ENCODE measurements around the gene GCNT1.

Gene GCNT1

GRCh38 chr9:76552181-76552580, 93.2 kb downstream of the GCNT1 start:
- Histone ChIP-seq H3K4me1 (ENCODE audit: insufficient read depth, low read length, severe bottlenecking) (peaks cover 4% of the 10 kb centered on the region), H3K9me2 (ENCODE audit: low read depth, low read length) (no peaks in the 10 kb centered on the region), H3K9me3 (ENCODE audit: low read length) (no peaks in the 10 kb centered on the region), H3K27ac (ENCODE audit: low read depth, low read length, poor library complexity, severe bottlenecking) (no peak overlapping the region), H2AFZ (ENCODE audit: low read length) (no peak overlapping the region), H3K36me3 (ENCODE audit: insufficient read depth, low read length) (no peaks in the 10 kb centered on the region), H3K4me2 (ENCODE audit: low read length) (no peak overlapping the region), H3F3A (ENCODE audit: insufficient read depth, low read length) (no peaks in the 10 kb centered on the region), H3K79me2 (ENCODE audit: insufficient read depth, low read length) (no peaks in the 10 kb centered on the region), H4K20me1 (ENCODE audit: insufficient read depth, low read length) (no peaks in the 10 kb centered on the region), H3K27me3 (ENCODE audit: insufficient read depth, low read length) (no peaks in the 10 kb centered on the region), H3K4me3 (ENCODE audit: low read depth, low read length, poor library complexity, severe bottlenecking) (no peak overlapping the region), H3K9ac (ENCODE audit: low read length) (no peak overlapping the region)
- TF ChIP-seq EZH2 (IDR thresholded peaks at IDR 0.05; ENCODE audit: borderline replicate concordance, low read length), result no peak
- TF ChIP-seq, protein P1, sequence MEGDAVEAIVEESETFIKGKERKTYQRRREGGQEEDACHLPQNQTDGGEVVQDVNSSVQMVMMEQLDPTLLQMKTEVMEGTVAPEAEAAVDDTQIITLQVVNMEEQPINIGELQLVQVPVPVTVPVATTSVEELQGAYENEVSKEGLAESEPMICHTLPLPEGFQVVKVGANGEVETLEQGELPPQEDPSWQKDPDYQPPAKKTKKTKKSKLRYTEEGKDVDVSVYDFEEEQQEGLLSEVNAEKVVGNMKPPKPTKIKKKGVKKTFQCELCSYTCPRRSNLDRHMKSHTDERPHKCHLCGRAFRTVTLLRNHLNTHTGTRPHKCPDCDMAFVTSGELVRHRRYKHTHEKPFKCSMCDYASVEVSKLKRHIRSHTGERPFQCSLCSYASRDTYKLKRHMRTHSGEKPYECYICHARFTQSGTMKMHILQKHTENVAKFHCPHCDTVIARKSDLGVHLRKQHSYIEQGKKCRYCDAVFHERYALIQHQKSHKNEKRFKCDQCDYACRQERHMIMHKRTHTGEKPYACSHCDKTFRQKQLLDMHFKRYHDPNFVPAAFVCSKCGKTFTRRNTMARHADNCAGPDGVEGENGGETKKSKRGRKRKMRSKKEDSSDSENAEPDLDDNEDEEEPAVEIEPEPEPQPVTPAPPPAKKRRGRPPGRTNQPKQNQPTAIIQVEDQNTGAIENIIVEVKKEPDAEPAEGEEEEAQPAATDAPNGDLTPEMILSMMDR (IDR thresholded peaks at IDR 0.05; ENCODE audit: low read length), result no peak

DNA sequence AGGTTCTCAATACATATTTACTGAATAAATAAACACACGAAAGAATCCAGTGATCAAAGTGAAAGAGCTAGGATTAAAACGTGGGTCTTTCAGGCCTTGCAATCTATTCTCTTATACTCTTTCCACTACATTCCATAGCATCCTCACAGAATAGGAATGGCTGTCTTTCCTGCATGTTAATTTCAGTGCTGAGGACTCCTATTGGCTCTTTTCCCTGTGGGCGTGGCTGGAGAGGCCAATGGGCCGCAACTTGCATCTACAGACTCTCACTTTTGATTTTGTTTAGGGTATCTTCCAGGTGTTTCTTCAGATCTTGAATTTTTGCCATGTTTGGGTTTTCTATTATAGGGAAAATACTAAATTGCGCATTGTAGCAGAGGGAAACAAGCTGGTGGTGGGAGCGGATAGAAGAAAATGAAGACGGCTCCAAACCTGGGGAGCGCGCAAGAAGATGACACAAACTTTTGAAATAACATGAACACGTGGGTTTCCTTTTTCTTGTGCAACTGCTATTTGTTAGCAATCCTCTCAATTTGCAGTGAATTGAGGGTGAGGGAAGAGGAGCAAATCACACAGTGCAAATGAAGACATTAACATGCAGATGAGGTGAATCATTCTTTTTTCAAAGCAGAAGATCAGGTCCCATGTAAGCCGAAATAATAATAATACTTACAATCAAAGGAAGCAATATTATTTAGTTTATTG, 93.9 kb downstream of the GCNT1 start:
- Histone ChIP-seq H3K4me2 (ENCODE audit: low read length) (no peak overlapping the region), H3K9me3 (ENCODE audit: low read length) (no peaks in the 10 kb centered on the region), H3K4me3 (ENCODE audit: low read depth, low read length, poor library complexity, severe bottlenecking) (no peak overlapping the region), H3K79me2 (ENCODE audit: insufficient read depth, low read length) (no peaks in the 10 kb centered on the region), H3K27me3 (ENCODE audit: insufficient read depth, low read length) (no peaks in the 10 kb centered on the region), H3K27ac (ENCODE audit: low read depth, low read length, poor library complexity, severe bottlenecking) (no peak overlapping the region), H3K4me1 (ENCODE audit: insufficient read depth, low read length, severe bottlenecking) (peaks cover 5% of the 10 kb centered on the region), H3F3A (ENCODE audit: insufficient read depth, low read length) (no peaks in the 10 kb centered on the region), H2AFZ (ENCODE audit: low read length) (no peak overlapping the region), H3K9ac (ENCODE audit: low read length) (no peak overlapping the region), H3K36me3 (ENCODE audit: insufficient read depth, low read length) (no peaks in the 10 kb centered on the region), H4K20me1 (ENCODE audit: insufficient read depth, low read length) (no peaks in the 10 kb centered on the region), H3K9me2 (ENCODE audit: low read depth, low read length) (no peaks in the 10 kb centered on the region)
- TF ChIP-seq EZH2 (IDR thresholded peaks at IDR 0.05; ENCODE audit: borderline replicate concordance, low read length), result no peak
- TF ChIP-seq, protein P1 (IDR thresholded peaks at IDR 0.05; ENCODE audit: low read length), result no peak

- no peak overlapping the region for H3K9ac ChIP-seq (ENCODE audit: low read length)
- H3K79me2 ChIP-seq (ENCODE audit: insufficient read depth, low read length), result no peaks in the 10 kb centered on the region
- H3K4me2 ChIP-seq (ENCODE audit: low read length), result no peak overlapping the region
- H3K4me1 ChIP-seq (ENCODE audit: insufficient read depth, low read length, severe bottlenecking), result peaks cover 13% of the 10 kb centered on the region
- no peaks in the 10 kb centered on the region for H3K9me3 ChIP-seq (ENCODE audit: low read length)
- no peaks in the 10 kb centered on the region for H4K20me1 ChIP-seq (ENCODE audit: insufficient read depth, low read length)
- H3K27me3 ChIP-seq (ENCODE audit: insufficient read depth, low read length), result no peaks in the 10 kb centered on the region
- H3K27ac ChIP-seq (ENCODE audit: low read depth, low read length, poor library complexity, severe bottlenecking), result no peak overlapping the region
- no peak overlapping the region for H2AFZ ChIP-seq (ENCODE audit: low read length)
- no peaks in the 10 kb centered on the region for H3F3A ChIP-seq (ENCODE audit: insufficient read depth, low read length)
- no peaks in the 10 kb centered on the region for H3K9me2 ChIP-seq (ENCODE audit: low read depth, low read length)
- no peaks in the 10 kb centered on the region for H3K36me3 ChIP-seq (ENCODE audit: insufficient read depth, low read length)
- H3K4me3 ChIP-seq (ENCODE audit: low read depth, low read length, poor library complexity, severe bottlenecking), result no peak overlapping the region
- no peak for TF ChIP-seq EZH2 (IDR thresholded peaks at IDR 0.05; ENCODE audit: borderline replicate concordance, low read length)
- TF ChIP-seq, protein P1 (IDR thresholded peaks at IDR 0.05; ENCODE audit: low read length), result no peak
Measured at GRCh38 chr9:76553680-76554079, 94.7 kb downstream of the GCNT1 start.

Data from OCI-LY1 (cell line).